GM18868 (cell line): ENCODE data around the gene GAGE10.
"Not testable (repeated sequence)": the region's sequence is repeated elsewhere in the genome, so short reads cannot be mapped to it uniquely, and the experiment has no call there.

Experiments
- ATAC-seq: cut with Tn5 transposase; IDR thresholded peaks from one replicate; pipeline ENCODE4 v1.9.1; 2021; ENCODE audit warnings: mild to moderate bottlenecking, moderate library complexity; ENCODE audit not compliant: unreplicated experiment

Gene GAGE10

DNA sequence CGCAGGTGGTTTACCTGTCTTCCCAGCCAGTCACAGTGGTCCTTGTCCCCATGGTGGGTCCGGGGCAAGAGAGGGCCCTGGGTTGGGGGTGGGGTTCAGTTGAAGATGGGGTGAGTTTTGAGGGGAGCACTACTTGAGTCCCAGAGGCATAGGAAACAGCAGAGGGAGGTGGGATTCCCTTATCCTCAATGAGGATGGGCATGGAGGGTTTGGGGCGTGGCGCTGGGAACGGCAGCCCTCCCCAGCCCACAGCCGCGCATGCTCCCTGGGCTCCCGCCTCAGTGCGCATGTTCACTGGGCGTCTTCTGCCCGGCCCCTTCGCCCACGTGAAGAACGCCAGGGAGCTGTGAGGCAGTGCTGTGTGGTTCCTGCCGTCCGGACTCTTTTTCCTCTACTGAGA, 18.3 kb downstream of the GAGE10 start, which contains the start of gene GAGE12J:
Gene GAGE12J, plus strand, starts transcription at position 301 of the 400 bp plus-strand sequence. CDS start 1,157 bp downstream, outside the sequence.
- ATAC-seq: not testable (repeated sequence)

DNA sequence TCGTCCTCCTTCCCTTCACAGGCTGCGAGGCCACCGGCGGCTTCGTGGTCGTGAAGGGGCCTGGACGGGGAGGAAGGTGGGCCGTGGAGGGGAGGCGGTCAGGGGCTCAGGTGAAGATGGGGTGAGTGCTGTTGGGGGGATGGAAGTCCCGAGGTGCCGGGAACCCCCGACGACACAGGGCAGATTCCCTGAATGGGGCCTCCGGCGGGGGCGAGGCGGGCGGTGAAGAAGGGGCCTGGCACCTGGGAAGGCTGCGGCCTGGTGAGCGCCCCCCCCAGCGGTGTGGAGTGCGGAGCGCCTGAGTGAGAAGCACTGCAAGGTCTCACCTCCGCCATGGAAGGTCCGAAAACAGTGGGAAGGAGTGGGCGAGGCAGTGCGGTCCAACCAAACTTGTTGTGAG, 18.8 kb downstream of the GAGE10 start:
- ATAC-seq: not testable (repeated sequence)

DNA sequence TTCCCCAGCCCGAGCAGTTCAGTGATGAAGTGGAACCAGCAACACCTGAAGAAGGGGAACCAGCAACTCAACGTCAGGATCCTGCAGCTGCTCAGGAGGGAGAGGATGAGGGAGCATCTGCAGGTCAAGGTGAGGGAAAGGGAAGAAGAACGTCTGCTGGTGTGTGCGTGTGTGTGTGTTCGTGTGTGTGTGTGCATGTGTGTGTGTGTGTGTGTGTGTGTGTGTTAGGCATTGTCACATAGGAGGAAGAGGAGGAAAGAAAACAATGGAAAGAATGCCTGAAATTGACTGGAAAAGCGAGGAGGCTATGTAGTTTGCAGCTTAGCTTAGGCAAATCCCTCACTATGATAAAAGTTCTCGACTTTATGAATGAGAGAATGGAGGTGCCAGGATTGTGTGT, 20.3 kb downstream of the GAGE10 start:
- not testable (repeated sequence) for ATAC-seq

DNA sequence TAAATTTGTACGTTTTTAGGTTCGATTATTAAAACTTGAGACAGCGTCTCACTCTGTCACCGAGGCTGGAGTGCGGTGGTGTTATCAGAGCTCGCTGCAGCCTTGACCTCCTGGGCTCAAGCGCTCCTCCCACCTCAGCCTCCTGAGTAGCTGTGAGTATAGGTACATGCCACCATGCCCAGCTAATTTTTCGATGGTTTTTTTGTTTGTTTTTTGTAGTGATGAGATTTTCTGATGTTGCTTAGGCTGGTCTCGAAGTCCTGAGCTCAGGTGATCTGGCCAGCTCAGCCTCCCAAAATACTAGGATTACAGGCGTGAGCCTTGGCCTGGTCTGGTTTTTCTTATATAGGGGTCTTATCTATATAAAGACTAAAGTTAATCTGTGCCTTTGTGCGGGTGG, 27.0 kb downstream of the GAGE10 start:
- ATAC-seq: not testable (repeated sequence)

DNA sequence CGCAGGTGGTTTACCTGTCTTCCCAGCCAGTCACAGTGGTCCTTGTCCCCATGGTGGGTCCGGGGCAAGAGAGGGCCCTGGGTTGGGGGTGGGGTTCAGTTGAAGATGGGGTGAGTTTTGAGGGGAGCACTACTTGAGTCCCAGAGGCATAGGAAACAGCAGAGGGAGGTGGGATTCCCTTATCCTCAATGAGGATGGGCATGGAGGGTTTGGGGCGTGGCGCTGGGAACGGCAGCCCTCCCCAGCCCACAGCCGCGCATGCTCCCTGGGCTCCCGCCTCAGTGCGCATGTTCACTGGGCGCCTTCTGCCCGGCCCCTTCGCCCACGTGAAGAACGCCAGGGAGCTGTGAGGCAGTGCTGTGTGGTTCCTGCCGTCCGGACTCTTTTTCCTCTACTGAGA, 27.8 kb downstream of the GAGE10 start, which contains the start of gene GAGE13:
Gene GAGE13, plus strand, starts transcription at position 301 of the 400 bp plus-strand sequence. CDS start 1,156 bp downstream, outside the sequence.
- not testable (repeated sequence) for ATAC-seq

DNA sequence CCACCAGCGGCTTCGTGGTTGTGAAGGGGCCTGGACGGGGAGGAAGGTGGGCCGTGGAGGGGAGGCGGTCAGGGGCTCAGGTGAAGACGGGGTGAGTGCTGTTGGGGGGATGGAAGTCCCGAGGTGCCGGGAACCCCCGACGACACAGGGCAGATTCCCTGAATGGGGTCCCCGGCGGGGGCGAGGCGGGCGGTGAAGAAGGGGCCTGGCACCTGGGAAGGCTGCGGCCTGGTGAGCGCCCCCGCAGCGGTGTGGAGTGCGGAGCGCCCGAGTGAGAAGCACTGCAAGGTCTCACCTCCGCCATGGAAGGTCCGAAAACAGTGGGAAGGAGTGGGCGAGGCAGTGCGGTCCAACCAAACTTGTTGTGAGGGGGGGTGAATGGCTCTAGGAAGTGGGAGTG, 28.4 kb downstream of the GAGE10 start:
- ATAC-seq: not testable (repeated sequence)

DNA sequence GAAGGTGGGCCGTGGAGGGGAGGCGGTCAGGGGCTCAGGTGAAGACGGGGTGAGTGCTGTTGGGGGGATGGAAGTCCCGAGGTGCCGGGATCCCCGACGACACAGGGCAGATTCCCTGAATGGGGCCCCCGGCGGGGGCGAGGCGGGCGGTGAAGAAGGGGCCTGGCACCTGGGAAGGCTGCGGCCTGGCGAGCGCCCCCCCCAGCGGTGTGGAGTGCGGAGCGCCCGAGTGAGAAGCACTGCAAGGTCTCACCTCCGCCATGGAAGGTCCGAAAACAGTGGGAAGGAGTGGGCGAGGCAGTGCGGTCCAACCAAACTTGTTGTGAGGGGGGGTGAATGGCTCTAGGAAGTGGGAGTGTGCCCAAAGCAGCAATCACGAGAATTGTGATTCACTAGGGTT, 38.0 kb downstream of the GAGE10 start:
- not testable (repeated sequence) for ATAC-seq

DNA sequence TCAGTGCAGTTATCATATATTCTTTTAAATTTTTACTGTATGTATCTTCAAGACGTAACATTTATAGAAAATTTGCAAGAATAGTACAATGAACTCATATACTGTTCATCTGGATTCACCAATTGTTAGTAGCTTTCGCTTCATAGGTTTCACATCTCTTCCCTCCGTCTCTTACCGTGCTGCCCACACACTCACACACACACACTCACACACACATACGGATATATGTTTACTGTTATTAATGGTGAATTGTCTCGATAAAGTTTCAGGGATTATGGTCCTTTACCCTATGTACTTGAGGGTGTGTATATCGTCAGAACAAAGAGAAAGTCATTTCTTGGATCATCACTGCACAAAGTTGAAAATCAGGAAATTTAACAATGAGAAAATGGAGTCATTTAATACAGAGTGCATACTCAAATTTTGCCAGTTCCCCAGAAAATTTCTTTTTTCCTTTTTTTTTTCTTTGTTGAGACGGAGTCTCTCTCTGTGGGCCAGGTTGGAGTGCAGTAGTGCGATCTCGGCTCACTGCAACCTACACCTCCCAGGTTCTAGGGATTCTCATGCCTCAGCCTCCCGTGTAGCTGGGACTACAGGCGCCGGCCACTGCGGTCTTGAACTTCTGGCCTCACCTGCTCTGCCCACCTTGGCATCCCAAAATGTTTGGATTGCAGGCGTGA, 41.2 kb downstream of the GAGE10 start:
- not testable (repeated sequence) for ATAC-seq

DNA sequence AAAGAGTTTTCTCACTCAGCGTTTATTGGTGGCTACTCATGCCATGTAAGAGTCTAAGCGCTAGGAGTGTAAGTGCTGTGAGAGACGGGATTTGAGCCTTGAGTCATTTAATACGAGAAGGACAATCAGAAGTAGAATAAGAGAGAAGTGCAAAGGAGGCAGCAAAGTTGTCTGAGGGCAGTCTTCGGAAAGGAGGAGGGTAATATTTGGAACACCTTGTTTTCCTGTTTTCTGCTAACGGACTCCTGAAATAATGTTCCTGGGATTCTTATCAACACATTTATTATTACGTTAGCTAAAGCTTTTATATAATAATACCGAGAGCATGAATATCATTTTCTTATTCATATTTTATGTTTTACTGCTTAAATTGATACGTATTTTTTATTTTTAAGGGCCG, 42.0 kb downstream of the GAGE10 start:
- not testable (repeated sequence) for ATAC-seq

DNA sequence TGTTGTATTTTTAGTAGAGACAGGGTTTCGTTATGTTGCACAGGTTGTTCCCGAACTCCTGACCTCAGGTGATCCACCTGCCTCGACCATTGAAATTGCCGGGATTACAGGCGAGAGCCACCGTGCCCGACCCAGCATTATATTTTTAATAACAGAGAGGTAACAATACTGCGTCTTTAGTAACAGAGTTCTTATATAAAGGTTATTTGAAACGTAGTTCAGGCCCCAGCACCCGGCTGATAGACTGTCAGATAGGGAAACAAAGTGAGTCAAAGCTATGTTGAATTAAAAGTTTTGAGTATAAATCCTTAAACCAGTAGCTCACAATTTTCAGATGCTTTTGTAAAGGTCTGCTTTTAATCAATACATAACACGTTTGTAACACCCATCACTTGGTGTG, 42.7 kb downstream of the GAGE10 start:
- ATAC-seq: not testable (repeated sequence)
